NCI-H1694 treated with DMSO at 0.1 percent for 48 hours (cell line): ENCODE data around the gene POLR2H.

Source experiments
- DNase-seq: peaks from one replicate; lab custom pipeline; 2025; lab: John Stamatoyannopoulos, UW

Gene POLR2H

DNA sequence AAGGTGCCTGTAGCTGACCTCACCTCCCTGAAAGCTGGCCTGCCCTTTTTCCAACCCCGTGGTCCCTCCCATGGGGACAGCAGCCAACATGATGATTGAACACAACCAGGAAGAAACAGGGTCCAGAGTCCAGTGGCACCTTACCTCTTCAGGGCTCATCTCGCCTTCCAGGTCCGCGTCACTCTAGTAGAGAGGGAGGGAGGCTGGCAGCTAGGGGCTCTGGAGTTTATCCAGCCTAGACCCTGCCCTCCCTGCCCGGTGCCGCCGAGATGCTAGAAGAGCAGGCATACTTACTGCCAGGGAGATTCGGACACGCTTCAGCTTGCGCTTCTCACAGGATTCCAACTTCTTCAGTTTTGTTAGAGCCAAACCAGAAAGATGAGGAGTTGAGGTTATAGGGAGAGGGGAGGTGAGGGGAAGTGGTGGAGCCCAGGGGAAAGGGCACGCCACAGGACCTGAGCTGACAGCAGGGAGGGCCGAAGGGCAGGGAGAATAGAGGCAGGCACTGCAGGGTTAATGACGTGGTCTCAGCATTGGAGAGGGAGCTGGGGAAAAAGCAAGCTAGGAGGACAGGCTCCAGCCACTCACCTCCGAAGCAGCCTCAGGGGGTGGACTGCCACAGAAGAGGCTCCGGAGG, 9.2 kb upstream of the POLR2H start:
- no peak for DNase-seq

DNA sequence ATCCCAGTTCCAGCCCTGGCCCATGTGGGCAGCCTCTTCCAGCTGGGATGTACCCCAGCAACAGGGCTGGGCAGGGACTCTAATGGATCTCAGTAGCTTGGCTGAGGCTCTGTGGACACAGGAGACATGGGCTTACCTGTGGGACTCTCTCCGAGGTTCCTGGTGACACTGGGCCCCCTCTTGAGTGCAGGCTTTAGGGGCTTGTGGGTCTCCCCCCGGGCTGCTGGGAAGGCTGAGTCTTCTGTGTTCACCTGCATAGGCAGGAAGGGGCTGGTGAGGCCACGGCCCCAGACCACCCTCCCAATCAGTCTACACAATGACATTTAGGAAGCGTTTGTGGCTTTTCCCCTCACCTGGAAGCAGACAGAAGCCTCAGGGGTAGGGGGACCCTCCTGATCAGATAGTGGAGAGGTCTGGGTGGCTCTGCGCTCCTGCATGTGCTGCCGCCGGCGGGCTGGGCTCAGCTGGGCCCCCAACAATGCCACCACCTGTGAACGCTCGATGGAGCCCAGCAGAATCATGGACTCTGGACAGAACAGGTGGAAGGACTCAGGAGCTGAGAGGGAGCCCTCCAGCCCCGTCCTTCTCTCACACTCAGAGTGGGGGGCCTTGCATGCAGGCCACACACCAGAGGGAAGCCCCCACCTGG, 8.5 kb upstream of the POLR2H start:
- DNase-seq = no peak

DNA sequence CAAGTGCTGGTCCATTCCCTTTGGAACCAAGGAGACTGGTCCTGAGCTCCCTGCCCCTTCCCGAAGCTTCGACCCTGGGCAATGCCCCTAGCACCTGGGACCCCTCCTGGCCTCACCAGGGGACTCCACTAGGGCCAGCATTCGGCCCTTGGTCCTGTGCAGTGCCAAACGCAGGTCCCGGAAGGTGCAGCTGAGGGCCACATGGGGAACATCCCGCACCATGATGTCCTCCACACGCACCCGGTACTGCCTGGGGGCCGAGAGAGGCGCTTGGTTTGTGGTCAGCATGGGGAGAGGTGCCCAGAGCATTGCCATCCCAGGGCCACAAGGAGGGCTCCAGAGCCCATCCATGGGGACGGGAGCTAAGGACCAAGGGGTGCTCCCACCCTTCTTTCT, 8.0 kb upstream of the POLR2H start:
- DNase-seq = no peak

DNA sequence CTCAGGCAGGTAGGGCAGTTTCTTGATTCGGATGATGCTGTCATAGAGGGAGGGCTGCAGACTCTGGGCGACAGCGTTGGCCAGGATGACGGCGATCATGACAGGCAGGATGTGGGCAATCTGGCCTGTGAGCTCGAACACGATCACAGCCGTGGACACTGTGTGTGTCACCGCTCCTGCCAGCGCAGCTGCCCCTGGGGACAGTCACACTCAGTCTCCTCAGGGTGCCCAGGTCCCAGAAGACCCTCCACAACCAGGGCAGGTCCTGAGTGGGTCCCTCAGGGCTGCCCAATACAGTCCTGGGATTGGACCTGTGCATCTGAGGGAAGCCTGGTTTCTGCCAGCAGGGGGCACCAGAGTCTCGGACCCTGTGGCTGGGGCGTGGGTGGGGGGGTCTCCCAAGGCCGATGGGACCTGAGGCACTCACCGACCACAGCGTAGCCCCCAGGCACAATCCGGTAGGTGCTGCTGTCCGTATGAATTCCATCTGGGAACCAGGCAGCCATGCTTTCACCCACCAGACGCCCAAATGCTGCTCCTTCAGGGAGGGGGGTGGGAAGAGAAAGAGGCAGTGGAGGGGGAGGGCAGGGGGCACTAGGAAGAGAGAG, 7.3 kb upstream of the POLR2H start:
- peak; percentile 3 for DNase-seq

DNA sequence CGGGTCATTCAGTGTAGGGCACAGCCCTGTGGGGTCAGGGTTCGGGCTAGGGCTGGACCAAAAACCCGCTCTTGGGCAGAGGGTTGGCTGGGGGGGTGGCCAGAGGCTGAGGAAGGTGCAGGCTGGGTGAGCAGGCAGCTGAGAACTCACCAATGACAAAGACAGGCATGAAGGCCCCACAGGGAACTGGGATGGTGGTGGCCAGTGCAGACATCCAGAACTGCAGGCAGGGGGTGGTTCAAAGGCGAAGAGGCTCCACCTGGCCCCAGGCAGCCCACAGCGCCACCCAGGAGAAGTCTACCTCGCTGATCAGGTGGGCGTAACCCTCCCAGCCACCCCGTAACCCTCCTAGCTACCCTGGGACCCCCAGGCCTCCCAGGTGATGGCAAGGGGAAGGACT, 6.8 kb upstream of the POLR2H start:
- DNase-seq = no peak

DNA sequence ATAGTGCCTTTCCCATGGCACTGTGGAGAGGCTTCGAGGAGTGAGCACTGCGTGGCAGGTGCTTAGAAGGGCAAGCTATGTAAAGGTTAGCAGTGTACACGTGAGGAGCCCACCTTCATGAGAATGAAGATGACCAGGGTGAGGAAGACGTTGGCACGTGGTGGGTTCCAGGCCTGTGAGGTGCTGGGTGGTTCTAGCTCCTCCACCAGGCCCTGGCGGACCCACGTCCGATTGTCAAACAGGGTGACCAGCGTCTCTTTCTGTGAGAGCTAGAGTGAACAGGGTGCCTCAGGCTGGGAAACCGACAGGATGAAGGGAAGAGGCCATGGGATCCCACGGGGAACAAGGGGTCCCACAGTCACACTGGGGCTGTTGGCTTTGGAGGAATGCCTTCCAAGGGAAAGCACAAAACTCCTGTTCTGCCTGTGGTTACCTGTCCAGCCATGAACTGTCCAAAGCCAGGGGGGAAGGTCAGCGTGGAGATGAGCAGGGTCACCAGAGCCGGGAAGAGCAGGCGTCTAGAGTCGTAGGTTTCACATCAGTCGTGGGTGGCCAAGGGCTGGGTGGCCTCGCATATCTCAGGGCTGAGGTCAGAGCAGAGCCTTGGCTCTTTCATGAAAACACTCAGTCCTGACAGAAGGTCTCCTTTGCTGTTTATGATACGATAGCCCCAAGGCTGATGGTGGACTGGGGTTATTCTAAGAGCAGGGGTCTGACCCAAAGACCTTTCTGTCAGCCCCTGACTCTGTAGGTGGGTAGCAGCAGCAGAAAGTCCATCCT, 6.1 kb upstream of the POLR2H start:
- no peak for DNase-seq

DNA sequence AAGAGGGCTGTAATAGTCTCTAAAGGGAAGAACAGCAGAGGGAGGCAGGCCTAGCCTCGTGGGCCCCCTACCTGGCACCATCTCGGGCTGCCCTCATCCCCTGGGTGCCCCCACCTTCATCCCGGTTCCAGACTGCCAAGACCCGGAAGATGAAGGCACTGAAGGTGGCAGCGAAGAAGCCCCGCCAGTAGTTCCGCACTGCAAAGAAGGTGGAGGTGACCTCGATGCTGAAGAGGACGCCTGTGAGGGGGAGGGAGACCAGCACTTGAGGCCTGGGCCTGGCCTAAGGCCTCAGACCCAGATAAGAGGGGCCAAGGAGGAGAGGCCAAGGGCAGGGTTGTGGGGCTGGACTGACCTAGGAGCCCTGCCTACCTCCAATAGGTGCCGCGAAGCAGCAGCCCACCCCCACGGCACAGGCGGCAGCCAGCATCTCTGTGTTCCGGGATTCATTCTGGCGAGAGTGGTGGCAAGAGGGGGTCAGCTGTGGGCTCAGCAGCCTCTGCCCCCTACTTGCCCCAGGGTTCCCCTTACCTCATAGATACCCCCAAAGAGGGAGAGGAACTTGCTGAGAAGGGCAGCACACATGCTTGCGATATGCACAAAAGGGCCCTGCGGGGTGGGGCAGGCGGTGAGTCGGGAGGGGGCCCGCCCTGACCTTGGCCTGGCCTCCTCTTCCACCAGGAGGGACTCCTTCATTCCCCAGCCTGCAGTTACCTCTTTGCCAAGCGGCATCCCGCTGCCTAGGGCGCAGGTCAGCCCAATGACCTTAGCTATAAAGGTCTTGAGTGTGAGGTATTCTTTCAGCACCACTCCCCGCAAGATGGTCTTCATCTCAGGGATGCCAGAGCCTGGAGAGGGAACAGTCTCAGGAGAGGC, 4.0 kb upstream of the POLR2H start:
- DNase-seq = no peak

DNA sequence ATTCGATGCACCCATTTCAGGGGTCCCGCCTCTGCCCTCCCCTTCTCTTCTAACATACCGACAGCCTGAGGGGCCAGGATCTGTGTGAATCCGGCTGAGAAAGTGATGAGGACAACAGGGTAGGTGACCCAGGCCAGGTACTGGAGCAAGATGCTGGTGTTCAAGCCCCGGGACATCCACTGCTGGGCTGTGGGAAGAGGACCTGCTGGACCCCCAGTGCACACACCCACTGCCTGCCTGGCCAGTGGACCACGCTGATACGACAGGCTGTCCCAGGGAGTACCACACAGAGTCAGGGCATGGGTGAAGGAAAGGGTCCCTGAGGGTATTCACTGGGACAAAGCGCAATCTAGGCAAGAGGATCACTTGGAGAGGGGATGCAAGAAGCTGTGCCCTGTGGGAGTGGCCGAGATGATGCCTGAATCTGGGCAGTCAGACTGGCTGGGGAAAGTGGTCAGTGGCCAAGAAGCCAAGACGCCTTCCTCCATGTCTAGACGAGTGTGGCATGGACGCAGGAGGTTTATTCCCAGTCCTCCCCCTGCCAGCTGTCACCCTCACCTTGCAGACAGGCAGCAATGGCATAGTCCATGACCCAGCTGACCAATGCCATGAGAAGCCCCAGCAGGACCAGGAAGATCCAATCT, 3.3 kb upstream of the POLR2H start:
- DNase-seq = no peak

DNA sequence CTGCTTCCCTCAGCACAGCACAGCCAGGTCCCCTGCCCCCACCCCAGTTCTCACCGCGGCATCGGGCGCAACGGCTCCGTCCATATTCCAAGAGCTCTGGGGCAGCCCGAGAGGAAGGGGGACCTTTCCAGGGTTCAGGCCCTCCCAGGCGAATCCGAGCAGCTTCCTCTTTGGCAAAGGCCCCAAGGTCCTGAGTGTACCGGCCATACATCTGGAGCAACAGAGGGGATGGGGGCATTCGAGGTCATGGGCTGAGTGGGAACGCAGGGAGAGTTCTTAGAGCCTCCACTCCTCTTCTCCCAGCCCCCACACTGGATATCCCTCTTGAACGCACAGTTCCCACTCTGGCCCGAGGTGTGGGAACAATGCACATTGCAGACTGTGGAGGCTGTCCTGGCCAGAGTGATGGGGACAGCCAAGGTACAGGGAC, 2.6 kb upstream of the POLR2H start:
- no peak for DNase-seq

DNA sequence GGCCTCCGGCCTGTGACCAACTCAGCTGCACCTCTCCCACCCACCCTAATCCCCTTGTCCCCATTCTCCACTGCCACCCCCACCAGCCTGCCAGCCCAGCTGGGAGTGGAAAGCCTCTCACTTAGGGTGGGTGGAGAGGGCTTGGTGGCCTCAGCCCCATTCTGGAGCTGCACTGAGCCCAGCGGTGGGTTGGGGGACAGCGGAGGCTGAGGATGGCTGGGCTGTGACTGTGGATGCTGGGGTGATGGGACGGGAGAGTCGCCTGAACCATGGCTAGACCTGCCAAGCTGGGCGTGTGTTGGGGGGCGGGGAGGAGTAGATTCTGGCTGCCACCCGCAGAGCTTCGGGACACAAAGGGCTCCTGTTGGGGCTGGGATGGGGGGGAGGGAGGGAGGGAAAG, 1.9 kb upstream of the POLR2H start:
- DNase-seq = no peak

DNA sequence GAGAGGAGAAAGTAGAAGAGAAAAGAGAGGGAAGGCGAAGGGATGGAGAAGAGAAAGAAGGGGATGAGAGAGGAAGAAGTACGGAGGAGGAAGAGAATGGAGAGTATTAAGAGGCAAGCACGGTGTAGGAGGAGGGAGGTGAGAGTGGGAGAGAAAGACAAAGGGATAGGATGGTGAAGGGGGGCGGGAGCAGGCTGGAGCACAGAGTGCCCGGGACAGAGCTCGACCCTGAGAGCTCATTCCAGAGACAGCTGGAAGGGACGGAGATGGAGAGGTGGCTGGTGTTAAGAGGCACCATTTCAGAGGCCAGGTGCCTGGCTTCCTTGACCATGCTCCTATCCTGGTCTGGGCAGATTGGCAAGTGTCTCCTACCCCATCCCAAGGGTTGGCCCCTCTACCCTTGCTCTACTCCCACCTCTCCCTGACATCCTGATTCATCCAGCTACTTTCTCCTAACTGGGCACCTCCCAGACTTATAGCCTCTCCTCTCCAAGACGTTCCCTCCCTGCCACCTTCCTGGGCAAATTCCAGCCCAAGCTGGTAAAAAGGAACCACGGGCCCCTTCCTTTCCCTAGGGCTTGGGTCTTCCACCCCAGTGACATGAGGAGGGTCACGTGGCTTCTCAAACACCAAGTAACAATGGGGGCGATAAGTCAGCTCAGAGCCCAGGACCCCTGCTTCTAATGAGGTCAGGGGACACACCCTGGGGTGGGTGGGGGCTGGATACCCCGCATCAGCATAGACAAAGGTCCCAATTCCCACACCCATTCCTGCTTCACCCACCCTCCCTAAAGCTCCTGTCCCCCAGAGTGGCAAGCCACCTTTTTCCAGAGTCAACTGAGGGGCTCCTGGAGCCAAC, 1.2 kb upstream of the POLR2H start:
- DNase-seq = no peak

DNA sequence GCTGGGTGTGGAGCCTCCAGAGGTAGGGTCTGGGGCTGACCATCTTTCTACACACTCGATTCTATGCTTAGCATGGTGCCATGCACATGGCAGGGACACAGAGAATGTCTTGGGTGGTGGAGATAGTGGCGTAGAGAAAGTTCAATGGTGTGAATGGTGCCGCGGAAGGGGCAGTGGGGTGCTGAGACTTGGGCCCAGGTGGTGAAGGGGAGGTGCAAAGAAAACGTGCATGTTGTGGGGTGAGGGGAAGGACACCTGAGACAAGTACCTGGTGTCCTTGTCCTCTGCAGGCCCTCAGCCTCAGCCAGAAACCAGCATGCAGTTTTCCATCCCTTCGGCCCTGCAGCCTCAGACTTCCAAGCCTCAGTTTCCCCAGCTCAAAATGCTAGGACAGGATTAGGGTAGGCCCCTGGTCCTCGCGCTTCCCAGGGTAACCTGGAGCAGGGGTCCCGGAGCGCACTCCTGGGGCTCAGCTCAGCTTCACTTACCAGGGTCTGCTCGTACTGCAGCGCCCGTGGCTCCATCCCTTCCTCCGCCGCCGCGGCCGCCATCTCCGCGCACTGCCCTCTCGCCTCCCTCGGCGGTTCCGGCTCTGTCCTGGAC, 480 bp upstream of the POLR2H start:
- no peak for DNase-seq

DNA sequence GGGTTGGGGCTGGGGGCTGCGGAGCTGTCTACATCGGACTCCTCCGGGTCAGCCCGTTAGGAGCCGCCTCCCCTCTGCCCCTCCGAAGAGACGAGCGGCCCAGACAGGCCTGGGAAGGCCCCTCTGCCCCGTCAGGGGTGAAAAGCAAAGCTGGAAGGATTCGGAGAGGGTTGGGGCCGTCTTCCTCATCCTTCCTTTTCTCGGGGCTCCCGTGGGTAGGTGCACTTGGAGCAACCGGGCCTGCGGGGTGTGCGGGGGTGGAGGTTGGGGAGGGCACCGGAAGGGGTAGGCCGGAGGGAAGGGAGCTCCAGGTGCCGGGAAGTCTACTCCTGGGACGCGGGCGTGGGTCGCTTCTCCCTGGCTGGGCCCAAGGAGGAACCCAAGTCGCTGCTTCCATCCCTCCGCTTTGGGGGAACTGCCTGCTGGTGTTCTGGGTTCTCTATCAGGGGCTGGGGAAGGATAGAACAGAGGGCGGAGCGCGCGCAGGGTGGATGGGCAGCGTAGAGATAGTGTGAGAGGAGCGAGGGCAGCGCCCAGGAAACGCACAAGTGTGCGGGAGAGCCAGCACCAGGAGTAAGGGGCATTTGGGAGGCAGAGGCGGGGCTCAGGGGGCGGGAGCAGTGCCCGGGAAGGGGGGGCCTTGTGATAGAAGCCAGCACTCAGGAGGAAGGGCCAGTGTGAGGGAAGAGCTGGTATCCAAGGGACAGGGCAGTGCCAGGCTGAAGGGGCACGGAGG, 590 bp downstream of the POLR2H start:
- peak; percentile 72 for DNase-seq

DNA sequence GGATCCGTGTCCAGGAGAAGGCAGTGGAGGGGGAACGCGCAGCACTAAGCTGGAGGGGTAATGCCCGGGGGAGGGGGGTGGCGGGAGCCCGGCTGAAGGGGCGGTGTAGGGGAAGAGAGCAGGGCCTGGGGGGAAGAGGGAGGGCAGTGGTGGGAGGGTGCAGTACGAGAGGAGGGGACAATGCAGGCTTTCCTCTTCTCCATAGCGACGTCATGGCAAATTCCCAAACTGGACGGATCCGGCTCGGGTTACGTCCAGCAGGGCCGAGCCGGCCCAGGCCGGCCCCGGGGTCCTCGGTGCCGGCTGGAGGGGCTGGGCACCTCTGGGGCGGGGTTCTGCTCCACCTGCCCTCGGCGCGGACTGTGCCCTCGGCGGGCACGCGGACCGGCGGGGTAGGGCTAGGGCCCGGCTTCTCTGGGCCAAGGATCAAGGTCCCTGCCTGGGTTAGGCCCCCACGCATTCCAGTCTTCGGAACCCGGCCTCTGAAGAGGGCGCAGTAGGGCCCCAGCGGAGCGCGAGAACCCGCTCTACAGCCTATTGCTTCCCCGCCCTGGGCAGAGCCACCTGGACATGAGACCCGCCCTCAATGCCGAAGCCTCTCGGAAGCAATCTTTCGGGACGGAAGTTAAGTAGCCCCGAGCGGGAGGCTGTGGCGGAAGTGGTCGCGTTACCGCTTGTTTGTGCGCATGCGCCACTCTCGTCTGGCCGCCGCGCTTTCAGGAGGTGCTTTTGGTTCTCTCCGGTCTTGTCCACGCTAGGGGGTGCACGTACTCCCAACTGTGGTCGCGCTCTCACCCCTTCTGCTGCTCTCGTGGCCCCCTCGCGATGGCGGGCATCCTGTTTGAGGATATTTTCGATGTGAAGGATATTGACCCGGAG, 1.4 kb downstream of the POLR2H start:
- peak; percentile 98 for DNase-seq

DNA sequence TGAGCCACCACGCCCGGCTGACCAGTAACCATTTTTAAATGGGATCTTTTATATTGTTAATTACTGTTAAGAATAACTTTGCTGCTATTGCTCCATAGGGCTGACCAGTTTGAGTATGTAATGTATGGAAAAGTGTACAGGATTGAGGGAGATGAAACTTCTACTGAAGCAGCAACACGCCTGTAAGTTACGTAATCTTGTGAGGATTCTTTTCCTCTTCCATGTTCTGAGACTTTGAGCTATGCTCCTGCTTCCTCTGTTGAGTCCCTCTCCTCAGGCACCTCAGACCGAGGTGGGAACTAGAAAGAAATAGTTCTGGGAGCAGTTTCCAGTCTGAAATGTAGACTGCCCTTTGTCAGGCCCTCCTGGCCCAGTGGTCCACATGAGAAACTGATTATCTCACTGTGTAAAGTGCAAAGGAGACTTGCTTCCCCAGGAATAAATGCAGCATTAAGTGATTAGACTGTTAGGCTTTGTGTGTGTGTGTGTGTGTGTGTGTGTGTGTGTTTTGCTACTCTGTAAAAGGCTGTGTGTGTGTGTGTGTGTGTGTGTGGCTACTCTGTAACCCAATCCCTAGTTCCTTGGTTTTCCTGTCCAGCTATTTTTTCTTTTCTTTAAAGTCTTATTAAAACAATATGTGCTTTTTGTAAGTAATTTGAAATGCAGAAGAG, 5.2 kb downstream of the POLR2H start:
- DNase-seq = no peak

DNA sequence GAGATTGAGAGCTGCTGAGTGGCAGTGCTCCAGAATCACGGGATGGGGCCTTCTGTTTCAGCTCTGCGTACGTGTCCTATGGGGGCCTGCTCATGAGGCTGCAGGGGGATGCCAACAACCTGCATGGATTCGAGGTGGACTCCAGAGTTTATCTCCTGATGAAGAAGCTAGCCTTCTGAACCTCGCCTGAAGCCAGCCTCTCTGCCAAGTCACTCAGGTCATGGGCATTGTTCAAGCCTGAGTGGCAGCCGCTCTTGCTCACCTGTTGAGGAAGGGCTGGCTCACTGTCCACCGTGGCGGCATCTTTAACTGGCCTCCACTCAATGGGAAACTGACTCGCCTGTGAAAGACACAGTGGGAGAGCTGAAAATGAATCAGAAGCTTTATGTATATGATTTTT, 6.6 kb downstream of the POLR2H start:
- no peak for DNase-seq

DNA sequence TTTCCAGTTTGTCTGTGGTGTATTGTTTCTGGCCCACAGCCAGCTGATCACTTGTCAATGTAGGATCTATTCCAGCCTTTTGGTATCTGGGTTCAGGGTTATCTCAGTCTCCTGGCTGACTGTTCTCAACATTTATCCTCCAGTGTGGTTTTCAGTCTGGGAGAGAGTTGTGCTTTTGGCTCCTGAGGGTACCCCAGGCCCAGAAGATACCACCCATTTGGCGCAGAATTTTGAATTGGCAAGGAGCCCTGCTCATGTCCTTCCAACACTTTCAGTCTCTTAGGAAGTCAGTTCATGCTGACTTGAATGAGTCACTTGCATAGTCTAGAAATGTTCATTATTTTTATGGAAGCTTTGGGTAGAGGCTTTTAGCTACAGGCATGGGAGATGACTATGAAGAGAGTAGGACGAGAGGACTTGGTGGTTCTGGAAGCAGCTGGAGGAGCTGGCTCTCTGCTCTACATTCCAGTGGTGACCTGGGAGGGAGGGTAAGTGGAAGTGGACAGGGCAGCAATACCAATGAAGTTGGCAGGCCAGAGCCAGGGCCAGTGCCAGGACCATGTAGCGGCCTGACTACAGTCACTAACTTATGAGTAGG, 7.2 kb downstream of the POLR2H start:
- no peak for DNase-seq
